Right forelimb (tissue), 1 donor: ENCODE results near the gene RPL27.
"Not testable (repeated sequence)": the region's sequence is repeated elsewhere in the genome, so short reads cannot be mapped to it uniquely, and the experiment has no call there.

Experiments
- DNase-seq: peaks from one replicate; pipeline ENCODE4 v3.0.0-alpha.2; 2018

The RPL27 gene

DNA sequence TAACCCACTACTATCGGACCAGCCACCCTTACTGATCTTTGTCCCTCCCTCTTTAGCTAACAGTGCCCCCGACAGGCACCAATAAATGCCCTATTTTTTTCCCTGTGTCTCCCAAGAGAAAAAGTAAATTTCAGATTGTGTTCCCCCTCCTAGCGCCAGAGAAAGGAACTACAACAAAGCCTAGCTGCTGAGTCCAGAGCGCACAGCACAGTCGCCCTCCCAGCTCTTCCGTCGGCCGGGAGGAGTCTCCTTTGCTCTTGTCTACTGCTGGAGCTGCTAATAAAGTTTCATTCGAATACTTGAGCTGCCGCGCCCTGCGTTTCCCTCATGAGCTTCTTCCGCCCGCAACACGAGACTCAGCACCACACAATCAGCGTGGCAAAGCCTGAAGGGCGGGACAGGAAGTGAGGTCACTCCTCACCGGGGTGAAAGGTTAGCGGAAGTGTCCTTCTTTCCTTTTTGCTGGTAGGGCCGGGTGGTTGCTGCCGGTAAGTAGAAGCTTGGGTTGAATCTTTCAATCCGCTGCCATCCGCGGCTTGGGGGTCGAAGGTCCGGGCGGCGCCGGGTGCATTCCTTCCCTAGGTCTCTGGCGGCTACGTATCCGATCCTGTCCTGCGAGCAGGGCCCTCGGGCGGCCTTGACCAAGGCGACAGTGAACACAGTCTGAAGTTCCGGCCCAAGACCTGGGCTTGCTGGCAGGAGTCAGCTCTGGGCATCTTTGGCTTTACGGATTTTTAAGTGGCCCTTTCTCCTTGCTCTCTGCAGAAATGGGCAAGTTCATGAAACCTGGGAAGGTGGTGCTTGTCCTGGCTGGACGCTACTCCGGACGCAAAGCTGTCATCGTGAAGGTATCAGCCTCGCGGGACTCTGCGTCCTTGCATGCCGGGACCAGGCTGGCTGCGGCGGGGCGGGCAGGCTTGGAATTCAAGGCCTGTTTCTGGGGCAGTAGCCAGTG is at the start of gene RPL27:
Gene RPL27, plus strand, starts transcription at position 436 of the 955 bp plus-strand sequence. Its CDS starts 332 bp downstream, at position 768.
- peak; percentile 98 for DNase-seq

DNA sequence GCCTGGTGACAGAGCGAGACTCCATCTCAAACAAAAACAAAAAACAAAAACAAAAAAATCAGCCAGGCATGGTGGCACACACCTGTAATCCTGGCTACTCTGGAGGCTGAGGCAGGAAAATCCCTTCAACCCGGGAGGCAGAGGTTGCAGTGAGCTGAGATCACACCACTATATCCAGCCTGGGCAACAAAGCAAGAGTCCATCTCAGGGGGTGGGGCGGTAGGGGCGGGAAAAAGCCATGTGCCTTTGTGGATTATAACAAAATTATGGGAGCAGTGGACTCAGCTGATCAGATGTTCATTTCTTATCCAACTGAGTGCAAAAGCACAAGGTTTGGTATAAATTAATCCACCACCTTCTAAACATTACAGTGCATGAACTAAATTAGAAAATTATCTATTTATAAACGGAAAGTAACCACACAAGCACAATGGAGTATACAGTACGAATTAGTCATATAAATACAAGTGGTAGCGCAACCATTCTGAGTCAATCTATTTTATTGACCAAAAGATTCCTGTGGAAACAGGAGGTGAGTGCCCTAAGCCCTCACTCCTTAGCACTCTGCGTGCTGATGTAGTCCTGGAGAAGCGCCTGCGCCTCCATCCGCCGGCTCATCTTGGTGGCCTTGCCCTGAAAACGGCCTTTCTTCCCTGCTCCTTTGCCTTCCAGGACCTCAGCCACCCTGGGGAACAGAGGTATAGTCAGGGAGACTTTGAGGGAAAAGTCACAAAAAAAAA is 48.0 kb upstream of the RPL27 start:
- no peak for DNase-seq

DNA sequence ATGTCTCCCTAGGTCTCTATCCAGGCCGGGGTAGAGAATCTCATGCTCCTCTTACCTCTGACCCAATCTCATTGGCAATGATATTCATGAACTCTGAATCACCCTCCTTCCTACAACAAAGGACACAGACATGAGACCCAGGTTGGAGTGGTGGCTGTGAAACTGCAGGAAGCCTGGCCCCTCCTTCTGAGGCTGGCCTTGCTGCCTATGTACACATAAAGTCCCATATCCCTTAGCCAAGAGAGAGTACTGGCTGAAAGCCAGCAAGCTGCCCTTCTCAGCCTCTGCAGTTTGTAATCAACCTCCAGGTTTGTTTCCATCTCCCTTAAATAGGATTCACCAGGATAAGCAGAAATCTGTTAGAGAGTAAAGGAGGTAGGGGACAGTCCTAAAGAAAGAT is 44.5 kb upstream of the RPL27 start:
- no peak for DNase-seq

DNA sequence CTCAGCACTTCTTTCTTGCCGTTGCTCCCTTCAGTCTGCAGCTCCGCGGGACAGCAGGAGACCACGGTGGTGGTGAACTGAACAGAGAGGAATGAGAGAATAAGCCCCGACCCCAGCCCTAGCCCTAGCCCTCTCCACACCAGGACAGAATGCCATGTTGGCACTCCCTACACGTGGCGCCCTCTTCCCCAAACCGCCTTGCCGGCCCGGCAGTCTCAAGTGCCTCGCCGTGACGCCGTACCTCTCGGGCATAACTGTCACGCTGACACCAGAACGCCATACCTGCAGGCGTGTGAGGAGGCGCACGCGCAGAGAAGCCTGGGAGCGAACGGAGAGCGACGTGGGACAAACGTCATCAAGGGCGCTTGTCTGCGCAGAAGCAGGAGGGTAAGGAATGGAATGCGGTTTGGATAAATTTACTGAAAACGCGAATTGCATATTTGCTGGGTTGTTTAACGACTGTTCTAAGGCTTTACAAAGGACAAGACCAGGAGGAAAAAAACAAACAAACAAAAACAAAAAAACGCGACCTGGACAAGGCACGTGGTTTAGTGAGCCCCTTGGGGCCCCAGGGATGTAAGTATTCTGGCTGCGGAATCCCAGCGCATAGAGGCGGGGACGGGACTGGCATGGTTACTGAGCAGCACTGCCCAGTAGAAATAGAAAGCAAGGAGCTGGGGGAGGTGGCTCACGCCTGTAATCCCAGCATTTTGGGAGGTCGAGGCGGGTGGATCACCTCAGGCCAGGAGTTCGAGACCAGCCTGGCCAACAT is 33.9 kb upstream of the RPL27 start, which contains the start of gene AARSD1:
Gene AARSD1, minus strand, starts transcription at position 294 of the 772 bp plus-strand sequence. Its CDS starts 14 bp downstream, at position 280.
- DNase-seq: peak; percentile 93

DNA sequence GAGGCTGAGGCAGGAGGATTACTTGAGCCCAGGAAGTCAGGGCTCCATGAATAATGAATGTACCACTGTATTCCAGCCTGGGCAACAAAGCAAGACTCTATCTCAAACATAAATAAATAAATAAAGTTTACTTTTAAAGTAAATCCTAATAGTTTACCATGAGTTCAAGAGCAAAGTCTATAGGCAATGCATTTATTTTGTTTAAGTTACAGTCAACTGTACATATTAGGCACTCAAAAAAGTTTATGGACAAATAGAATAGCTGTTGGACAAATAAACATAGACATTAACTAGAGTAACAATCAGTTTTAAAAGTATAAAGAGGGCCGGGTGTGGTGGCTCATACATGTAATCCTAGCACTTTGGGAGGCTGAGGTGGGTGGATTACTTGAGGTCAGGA is 30.3 kb upstream of the RPL27 start:
- DNase-seq: no peak

DNA sequence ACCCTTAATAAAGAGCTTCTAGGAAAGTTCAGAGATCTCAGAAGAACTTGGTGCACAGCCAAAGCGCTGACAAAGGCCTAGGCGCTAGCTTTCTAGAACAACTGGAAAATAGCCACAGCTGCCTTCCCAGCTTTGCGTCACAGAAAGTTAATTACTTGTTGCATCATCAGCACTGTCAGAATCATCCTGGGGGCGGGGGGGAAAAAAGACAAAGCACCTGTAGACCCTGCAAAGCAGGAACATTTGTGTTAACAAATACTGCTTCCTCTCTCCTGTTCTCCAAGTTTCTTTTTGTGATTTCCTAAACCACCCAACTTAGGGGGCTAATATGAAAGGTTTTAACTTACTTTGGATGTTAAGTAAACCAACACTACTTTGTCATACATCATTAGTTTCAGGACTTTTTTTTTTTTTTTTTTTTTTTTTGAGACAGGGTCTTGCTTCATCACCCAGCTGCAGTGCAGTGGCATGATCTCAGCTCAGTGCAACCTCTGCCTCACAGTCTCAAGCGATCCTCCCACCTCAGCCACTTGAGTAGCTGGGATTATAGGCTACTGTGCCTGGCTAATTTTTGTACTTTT is 29.1 kb upstream of the RPL27 start:
- DNase-seq: no peak

DNA sequence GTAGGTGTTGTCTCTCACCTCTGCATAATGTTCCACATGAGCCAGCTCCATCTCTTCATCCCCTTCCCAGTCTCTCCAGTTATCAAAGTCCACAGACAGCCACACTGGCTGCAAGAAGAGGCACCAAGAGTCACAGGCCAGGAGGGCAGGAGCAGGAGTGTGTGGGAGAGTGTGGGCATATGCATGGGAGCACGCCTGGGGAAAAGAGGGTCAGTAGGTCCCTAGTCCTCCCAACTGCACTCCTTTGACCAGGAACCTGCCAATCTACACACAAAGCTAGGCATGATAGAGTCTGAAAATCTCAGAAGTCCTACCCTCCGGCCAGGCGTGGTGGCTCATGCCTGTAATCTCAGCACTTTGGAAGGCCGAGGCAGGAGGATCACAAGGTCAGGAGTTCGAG is 26.6 kb upstream of the RPL27 start:
- DNase-seq: no peak

DNA sequence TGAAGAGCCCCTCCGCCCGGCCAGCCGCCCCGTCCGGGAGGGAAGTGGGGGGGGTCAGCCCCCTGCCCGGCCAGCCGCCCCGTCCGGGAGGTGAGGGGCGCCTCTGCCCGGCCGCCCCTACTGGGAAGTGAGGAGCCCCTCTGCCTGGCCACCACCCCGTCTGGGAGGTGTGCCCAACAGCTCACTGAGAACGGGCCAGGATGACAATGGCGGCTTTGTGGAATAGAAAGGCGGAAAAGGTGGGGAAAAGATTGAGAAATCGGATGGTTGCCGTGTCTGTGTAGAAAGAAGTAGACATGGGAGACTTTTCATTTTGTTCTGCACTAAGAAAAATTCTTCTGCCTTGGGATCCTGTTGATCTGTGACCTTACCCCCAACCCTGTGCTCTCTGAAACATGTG is 24.9 kb upstream of the RPL27 start:
- not testable (repeated sequence) for DNase-seq

DNA sequence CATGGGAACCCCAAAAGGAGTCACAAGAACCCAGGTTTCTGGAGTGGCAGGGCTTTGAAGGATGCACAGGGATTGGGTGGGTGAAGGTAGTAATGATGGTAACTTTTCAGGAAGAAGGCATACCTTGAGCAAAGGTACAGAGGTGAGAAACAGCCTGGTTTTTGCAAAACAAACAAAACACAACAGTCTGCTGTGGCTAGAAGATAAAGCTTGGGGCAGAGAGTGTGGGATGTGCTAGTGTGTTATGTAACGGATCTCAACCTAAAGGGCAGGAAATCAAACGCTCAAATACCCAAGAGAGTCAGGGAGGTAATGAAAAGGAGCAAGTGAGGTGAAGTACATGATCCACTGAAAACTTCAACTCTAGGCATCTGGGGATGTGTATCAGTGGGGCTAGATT is 23.0 kb upstream of the RPL27 start:
- no peak for DNase-seq

DNA sequence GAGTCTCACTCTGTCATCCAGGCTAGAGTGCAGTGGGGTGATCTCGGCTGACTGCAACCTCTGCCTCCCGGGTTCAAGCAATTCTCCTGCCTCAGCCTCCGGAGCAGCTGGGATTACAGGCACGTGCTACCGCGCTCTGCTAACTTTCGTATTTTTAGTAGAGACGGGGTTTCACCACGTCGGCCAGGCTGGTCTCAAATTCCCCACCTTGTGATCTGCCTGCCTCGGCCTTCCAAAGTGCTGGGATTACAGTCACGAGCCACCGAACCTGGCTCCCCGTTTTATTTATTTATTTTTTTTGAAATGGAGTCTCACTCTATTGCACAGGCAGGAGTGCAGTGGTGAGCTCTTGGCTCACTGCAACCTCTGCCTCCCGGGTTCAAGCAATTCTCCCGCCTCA is 22.5 kb upstream of the RPL27 start:
- DNase-seq: not testable (repeated sequence)

DNA sequence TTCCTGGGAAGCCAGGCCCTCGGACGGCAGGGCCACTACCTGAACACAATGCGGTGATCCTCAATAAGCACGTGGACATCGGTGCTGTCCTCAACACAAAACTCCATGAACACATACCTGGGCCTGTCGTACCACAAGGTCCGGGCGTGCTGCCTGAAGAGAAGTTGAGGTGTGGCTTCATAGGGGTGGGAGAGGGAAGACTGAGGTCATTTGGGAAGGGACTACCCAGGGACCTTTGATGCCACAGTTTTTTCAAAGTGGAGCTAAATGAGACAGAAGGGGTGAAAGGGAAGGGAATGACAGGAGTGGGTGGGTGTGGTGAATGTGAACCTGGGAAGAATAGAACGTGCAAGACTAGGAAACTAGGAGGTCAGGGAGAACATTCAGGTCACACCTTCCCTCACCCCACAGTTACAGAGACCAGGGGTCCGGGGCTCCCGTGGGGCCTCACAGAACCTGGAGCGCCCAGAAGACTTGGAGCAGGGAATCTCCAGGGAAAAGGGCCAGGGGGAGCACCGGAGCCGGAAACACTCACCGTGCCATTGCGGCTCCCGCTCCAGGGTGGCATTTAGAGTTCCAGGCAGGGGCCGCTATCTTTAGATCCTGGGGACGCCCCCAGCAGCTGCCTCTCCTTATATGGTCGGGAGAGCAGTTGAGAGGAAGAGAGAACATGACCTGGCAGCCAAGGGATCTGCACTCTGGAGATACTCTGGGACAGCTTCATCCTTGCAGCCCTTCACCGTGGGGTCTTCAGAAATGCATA is 18.5 kb upstream of the RPL27 start, which contains the start of gene PTGES3L:
Gene PTGES3L, minus strand, starts transcription at position 570 of the 763 bp plus-strand sequence. Its CDS starts 27 bp downstream, at position 543.
- DNase-seq: peak; percentile 57

DNA sequence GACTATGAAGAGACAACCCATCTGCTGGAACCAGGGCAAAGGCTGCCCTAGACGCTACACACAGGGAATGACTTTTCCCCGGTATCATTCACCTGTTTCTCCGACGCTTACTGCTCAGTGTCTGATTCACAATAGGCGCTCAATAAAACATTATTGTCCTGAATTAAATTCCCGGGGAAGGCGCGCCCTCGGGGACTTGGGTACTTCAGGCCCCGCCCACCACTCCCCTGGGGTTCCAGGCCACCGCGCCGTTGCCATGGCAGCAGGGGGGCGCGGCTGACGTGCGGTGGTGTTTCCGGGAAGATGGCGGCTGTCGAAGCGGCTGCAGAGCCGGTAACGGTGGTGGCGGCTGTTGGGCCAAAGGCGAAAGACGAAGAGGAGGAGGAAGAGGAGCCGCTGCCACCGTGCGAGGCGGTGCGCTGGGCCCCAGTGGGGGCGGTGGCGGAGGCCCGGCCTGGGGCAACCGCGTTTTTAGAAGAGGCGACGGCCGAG is 17.9 kb upstream of the RPL27 start, which contains the start of gene RUNDC1:
Gene RUNDC1, plus strand, starts transcription at position 292 of the 492 bp plus-strand sequence. Its CDS starts 12 bp downstream, at position 304.
- peak; percentile 94 for DNase-seq

DNA sequence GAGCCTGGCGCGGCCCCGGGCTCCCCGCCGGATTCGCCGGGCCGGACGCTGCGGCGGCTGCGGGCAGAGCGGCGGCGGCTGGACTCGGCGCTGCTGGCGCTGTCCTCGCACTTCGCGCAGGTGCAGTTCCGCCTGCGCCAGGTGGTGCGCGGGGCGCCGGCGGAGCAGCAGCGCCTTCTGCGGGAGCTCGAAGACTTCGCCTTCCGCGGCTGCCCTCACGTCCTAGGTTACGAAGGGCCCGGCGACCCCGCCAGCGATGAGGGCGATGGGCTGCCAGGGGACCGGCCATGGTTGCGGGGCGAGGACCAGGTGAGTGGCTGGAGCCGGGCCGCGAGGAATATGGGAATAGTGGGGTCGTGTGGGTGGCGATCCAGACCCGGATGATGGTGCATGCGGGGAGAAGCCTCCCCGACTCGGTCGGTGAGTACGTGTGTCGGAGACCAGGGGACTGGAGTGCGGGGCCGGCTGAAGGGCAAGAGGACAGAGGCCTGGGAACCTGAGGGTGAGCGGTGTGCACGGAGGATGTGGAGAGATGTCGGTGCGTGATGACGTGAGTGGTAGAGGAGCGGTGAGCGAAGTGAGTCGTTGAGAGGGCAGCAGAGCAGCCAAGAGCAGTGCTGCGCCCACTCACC is 17.3 kb upstream of the RPL27 start:
- DNase-seq: no peak

DNA sequence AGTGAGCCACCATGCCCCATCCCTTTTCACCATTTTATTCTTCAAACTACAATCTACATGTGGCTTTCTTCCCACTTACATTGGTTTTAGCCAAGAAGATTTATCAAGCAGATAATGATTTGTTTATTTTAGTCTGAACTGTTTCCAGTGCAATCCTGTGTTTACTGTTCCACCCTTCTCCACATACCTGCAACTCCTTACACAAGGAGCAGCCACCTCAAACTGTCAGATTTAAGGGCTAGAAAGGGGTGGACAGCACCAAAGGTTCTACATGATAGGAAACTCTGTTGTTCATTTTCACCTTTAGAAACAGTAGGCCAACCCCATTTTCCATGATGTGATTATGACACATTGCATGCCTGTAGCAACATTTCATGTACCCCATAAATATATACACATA is 16.0 kb upstream of the RPL27 start:
- DNase-seq: no peak

DNA sequence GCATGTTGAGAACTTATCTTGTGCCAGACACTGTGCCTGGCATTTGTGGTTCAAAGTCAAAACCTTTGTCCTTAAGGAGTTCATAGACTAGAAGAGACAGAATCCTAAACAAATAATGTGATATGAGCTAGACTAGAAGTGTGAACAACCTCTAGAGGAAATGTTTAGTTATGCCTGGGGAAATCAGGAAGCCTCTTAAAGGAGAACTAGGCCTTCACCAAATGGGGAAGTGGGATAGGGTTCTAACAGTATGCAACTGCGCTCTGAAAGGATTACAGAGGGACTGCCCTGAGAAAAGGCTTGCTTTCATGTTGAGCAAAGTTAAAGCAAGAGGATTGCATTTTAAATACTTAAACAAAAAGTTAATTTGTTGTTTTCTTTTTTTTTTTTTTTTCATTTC is 13.0 kb upstream of the RPL27 start:
- DNase-seq: no peak

DNA sequence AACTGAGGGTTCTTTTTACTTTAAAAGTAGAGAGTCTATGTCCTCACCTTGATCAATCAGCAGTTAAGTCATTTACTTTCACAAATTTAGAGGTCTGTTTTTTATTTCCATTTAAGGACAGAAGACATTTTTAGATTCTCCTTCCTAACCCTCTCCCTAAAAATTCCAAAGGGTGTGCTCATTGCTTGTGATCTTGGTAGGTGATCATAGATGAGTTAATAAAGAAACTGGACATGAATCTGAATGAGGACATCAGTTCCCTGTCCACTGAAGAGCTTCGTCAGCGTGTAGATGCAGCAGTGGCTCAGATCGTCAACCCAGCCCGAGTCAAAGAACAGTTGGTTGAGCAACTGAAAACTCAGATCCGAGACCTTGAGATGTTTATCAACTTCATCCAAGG is 9.1 kb upstream of the RPL27 start:
- no peak for DNase-seq

DNA sequence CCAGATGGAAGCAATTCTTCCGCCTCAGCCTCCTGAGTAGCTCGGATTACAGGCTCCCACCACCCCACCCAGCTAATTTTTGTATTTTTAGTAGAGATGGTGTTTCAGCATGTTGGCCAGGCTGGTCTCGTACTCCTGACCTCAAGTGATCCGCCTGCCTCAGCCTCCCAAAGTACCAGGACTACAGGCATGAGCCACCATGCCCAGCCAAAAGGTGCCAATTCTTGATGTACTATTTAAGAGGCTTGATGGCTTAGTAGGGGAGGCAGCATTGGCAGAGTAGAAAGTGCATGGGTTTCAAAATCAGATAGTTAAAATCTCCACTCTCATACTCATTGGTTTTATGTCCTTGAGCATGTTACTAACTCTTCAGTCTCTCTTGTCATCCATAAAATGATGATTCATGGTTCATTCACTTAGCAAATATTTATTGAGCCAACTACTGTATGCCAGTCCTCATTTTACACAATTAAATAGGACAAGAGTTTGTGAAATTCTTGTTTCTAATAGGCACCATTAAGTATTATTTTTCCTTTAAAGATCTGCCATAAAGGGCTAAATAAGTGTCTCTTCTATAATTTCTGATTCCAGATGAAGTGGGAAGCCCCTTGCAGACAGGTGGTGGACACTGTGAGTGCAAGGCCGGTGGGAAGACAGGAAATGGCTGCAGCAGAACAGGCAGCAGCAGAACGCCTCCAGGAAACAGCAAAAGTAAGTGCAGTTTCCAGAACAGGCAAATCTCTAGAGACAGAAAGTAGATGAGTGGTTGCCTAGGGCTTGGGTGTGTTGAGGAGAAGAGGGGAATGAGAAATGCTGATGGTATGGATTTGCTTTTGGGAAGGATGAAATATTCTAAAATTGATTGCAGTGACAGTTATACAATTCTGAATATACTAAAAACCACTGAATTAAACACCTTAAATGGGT is 8.2 kb upstream of the RPL27 start:
- DNase-seq: no peak

DNA sequence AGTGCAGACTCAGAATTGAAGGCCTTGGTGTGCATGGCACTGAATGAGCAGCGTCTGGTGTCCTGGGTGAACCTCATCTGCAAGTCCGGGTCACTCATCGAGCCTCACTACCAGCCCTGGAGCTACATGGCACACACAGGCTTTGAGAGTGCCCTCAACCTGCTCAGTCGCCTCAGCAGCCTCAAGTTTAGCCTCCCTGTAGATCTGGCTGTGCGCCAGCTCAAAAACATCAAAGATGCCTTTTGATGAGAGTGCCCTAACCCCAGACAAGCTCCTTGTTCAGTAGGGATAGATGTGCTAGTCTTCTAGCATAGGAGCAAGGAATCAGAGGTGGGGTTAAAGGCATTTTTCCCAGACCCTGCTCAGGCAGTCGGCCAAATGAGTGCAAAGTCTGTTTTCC is 6.7 kb upstream of the RPL27 start:
- no peak for DNase-seq

DNA sequence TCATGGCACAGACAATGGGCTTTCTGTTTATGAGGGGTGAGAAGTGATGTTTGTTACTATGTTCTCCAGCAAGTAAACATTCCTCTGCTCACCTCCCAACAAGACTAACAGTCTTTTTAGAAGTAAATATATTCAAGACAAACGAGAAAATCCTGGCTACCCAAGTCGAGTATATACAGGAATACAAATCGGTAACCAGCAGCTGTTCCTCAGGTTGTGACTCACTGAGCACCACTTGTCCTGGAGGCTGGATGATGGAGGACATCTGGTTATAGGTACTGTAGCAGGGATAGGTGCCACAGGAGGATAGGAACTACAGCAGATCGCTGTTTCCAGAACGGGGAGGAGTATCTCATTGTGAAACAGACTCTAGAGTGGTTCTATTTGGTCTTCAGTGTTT is 5.3 kb upstream of the RPL27 start:
- no peak for DNase-seq

DNA sequence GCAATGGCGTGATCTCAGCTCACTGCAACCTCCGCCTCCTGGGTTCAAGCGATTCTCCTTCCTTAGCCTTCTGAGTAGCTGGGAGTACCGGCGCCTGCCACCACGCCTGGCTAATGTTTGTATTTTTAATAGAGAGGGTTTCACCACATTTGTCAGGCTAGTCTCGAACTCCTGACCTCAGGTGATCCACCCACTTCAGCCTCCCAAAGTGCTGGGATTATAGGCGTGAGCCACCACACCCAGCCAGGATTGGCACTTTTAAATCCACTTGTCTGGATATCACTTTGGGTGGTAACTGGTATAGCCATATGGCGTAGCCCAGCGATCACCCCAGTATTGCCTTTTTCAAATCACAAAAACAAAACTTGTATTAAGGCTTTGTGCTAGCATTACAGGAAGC is 4.3 kb upstream of the RPL27 start:
- DNase-seq: not testable (repeated sequence)
